GM23248 (cell line): Measurements from ENCODE around the gene PDE3A. TPM values are rescaled to one million over a fixed set of nuclear protein-coding genes. Genes with fewer than 3 reads are reported as not detected.

Source experiments
- DNase-seq: peaks from one replicate; pipeline ENCODE4 v3.0.0-alpha.2; 2015
- H2AFZ ChIP-seq: fragments of 200-600 bp; sonication (generic); 2 replicates; pipeline ENCODE4 v1.6.1; 2016; ENCODE audit warnings: antibody characterized with exemption
- H3F3A ChIP-seq: fragments of 200-600 bp; sonication (generic); 2 replicates; pipeline ENCODE4 v1.6.1; 2016; ENCODE audit warnings: mild to moderate bottlenecking, antibody characterized with exemption, mixed run types; ENCODE audit not compliant: insufficient read depth
- H3K27ac ChIP-seq: fragments of 200-600 bp; sonication (generic); 2 replicates; pipeline ENCODE4 v1.5.1; 2016; ENCODE audit warnings: mild to moderate bottlenecking
- H3K27me3 ChIP-seq: fragments of 200-600 bp; sonication (generic); replicated peaks from 2 replicates; pipeline ENCODE4 v1.6.1; 2016; ENCODE audit warnings: mild to moderate bottlenecking; ENCODE audit not compliant: insufficient read depth
- H3K36me3 ChIP-seq: fragments of 200-600 bp; sonication (generic); 2 replicates; pipeline ENCODE4 v1.6.1; 2016; ENCODE audit warnings: low read depth, mild to moderate bottlenecking
- H3K4me1 ChIP-seq: fragments of 200-600 bp; sonication (generic); 2 replicates; pipeline ENCODE4 v1.6.1; 2016; ENCODE audit warnings: mild to moderate bottlenecking; ENCODE audit not compliant: insufficient read depth
- H3K4me2 ChIP-seq: fragments of 200-600 bp; sonication (generic); one replicate; pipeline ENCODE4 v1.6.1; 2016; ENCODE audit warnings: mild to moderate bottlenecking; ENCODE audit not compliant: unreplicated experiment
- H3K4me3 ChIP-seq: fragments of 200-600 bp; sonication (generic); 2 replicates; pipeline ENCODE4 v1.5.1; 2016; ENCODE audit warnings: mild to moderate bottlenecking
- H3K79me2 ChIP-seq: fragments of 200-600 bp; sonication (generic); 2 replicates; pipeline ENCODE4 v1.6.1; 2016; ENCODE audit warnings: mild to moderate bottlenecking; ENCODE audit not compliant: insufficient read depth
- H3K9ac ChIP-seq: fragments of 200-600 bp; sonication (generic); 2 replicates; pipeline ENCODE4 v1.6.1; 2016; ENCODE audit warnings: mild to moderate bottlenecking
- H3K9me2 ChIP-seq: fragments of 200-600 bp; sonication (generic); 2 replicates; pipeline ENCODE4 v1.6.1; 2016; ENCODE audit warnings: mixed run types, mild to moderate bottlenecking, moderate library complexity; ENCODE audit not compliant: insufficient read depth
- H3K9me3 ChIP-seq: fragments of 200-600 bp; sonication (generic); one replicate; pipeline ENCODE4 v1.6.1; 2017; ENCODE audit warnings: low read depth
- H4K20me1 ChIP-seq: fragments of 200-600 bp; sonication (generic); 2 replicates; pipeline ENCODE4 v1.6.0; 2016; ENCODE audit not compliant: insufficient read depth
- EZH2 ChIP-seq: fragments of 200-600 bp; sonication (generic); IDR thresholded peaks from 2 replicates; pipeline ENCODE4 v1.6.1; 2018; ENCODE audit warnings: antibody characterized with exemption, mild to moderate bottlenecking; ENCODE audit not compliant: insufficient read depth, poor library complexity, severe bottlenecking
- EZH2phosphoT487 ChIP-seq: fragments of 200-600 bp; sonication (generic); IDR thresholded peaks from 2 replicates; pipeline ENCODE4 v1.6.1; 2018; ENCODE audit warnings: antibody characterized with exemption, moderate library complexity, mild to moderate bottlenecking, low read depth; ENCODE audit not compliant: insufficient read depth
- WGBS, 2 experiments: methylation state at CpG; one replicate each; pipeline ENCODE4 v1.1.6; 2015 to 2017; ENCODE audit warnings: low lambda C conversion rate in 2 of 2, low coverage in 1 of 2; ENCODE audit errors: missing lambda C conversion rate in 2 of 2; 5-methylcytosine and 5-hydroxymethylcytosine counted together
- in situ Hi-C: fragments of 300-500 bp; cut with MboI; formaldehyde crosslinking; loops from 2 replicates; pipeline ENCODE4 v1.15.0; 2020
- polyA plus RNA-seq: library from polyadenylated mRNA; unstranded; fragments of >200 nt; fragmentation: Nextera tagmentation; extraction: Ambion mirVana; gene quantifications from 2 replicates; pipeline ENCODE4 v1.2.1, GENCODE V29; 2016
- total RNA-seq: library from RNA; depleted of rRNA; stranded (reverse); fragments of >200 nt; shearing (Covaris generic); gene quantifications from 2 replicates; pipeline ENCODE4 v1.2.3, GENCODE V29; 2014

Gene PDE3A
- total and polyA plus RNA-seq, 2 experiments from 2014 or later = 0.11 to 0.43 TPM

DNA sequence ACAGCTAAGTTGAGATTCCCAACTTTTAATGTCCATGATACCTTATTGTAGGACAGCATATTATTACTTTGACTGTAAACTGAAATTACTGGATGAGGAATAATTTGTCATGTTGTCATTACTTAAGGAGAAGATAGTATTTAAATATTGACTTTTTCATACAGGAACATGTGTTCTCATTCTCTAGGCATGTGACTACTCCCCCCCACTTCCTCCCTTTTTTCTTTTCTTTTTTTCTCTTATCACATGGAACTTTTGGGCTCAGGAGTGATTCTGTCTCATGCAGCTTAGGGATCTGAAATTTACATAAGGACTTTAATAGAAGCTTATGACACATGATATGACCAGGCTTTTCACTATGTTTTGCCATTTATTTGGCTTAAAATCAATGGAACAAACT lies 199.1 kb downstream of the PDE3A start:
- Histone ChIP-seq H3K27me3 (no peaks in the 10 kb centered on the region), H3K4me3 (no peak overlapping the region), H4K20me1 (no peaks in the 10 kb centered on the region), H3K9ac (no peak overlapping the region), H3K4me2 (no peak overlapping the region), H3K9me2 (no peaks in the 10 kb centered on the region), H3K9me3 (no peaks in the 10 kb centered on the region), H3K79me2 (no peaks in the 10 kb centered on the region), H3F3A (no peaks in the 10 kb centered on the region), H3K36me3 (no peaks in the 10 kb centered on the region), H3K4me1 (no peaks in the 10 kb centered on the region), H2AFZ (no peak overlapping the region), H3K27ac (no peak overlapping the region)
- in situ Hi-C loops = no loop called here
- TF ChIP-seq EZH2 (no peak), EZH2phosphoT487 (no peak)
- no peak for DNase-seq

DNA sequence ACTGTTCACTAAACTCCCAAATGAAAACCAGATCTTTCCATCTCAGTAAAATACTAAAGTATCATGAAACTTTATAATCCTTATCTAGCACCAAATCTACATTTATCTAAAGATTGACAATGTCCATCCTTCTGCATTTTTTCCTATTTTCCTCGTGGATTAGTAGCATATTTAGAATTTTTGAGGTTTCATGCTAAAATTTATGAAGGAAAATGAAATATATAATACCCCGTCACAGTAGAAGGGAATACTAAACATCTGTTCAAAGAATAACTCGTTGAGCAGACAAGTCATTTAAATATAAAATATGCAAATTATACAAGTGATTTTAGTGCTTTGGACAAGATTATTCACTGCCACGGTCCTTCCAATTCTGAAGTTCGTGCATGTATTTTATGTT lies 204.1 kb downstream of the PDE3A start:
- no peaks in the 10 kb centered on the region for H3K79me2 ChIP-seq
- H3K4me2 ChIP-seq = no peak overlapping the region
- no peaks in the 10 kb centered on the region for H4K20me1 ChIP-seq
- no peaks in the 10 kb centered on the region for H3K9me2 ChIP-seq
- in situ Hi-C loops = no loop called here
- H3F3A ChIP-seq = no peaks in the 10 kb centered on the region
- H2AFZ ChIP-seq = peak overlapping the region; percentile 13; the same call in 1 of the 2 replicates
- no peaks in the 10 kb centered on the region for H3K27me3 ChIP-seq
- TF ChIP-seq EZH2phosphoT487 (no peak), EZH2 (no peak)
- DNase-seq = no peak
- no peak overlapping the region for H3K27ac ChIP-seq
- H3K36me3 ChIP-seq = no peaks in the 10 kb centered on the region
- H3K9me3 ChIP-seq = no peaks in the 10 kb centered on the region
- H3K4me1 ChIP-seq = no peaks in the 10 kb centered on the region
- WGBS, 2 experiments = 27 to 29% methylated on average over 5 of the region's 5 CpGs
- H3K9ac ChIP-seq = no peak overlapping the region
- no peak overlapping the region for H3K4me3 ChIP-seq

DNA sequence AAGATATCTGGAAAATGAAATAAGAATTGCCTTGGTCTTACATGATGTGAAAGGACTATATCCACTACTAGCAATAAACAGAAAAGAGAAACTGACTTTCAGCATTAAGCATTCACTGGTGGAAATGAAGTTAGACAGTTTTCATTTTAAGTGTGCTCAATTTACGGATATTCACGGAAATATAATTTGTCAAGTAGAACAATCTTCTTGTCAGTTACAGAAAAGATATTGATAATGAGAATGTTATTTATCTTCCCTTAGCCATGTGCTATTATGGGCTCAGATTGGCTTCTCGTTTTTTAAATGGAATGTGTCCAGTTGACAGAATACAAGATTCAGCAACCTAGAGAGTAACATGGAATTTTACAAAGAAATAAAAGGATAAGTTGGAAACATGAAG lies 208.2 kb downstream of the PDE3A start:
- 82 to 87% methylated on average over 3 of the region's 3 CpGs for WGBS, 2 experiments
- no peaks in the 10 kb centered on the region for H3F3A ChIP-seq
- H3K27me3 ChIP-seq = no peaks in the 10 kb centered on the region
- no peak overlapping the region for H3K4me3 ChIP-seq
- no peak overlapping the region for H3K9ac ChIP-seq
- H3K36me3 ChIP-seq = no peaks in the 10 kb centered on the region
- H3K27ac ChIP-seq = no peak overlapping the region
- DNase-seq = no peak
- H3K4me2 ChIP-seq = no peak overlapping the region
- no peaks in the 10 kb centered on the region for H4K20me1 ChIP-seq
- H3K4me1 ChIP-seq = no peaks in the 10 kb centered on the region
- in situ Hi-C loops = no loop called here
- H2AFZ ChIP-seq = no peak overlapping the region
- no peaks in the 10 kb centered on the region for H3K9me2 ChIP-seq
- no peaks in the 10 kb centered on the region for H3K79me2 ChIP-seq
- H3K9me3 ChIP-seq = no peaks in the 10 kb centered on the region
- TF ChIP-seq EZH2 (no peak), EZH2phosphoT487 (no peak)

DNA sequence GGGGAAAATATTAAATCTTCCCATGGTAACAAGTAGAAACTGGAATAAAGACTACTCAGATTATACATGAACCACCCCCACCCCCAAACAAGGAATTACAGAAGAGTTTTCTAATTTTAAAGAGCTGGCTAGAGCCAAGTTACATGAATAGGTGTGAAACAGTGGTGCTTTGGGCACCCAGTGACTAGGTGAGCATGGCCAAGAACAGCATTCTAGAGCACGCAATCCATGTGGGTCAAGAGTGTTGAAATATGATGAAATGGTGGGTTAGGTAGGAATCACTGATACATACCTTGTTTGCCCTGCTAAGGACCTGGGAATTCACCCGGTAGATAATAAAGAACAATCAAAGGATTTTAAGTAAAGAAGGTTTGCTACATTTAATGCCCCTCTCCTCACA lies 208.7 kb downstream of the PDE3A start:
- Histone ChIP-seq H3F3A (no peaks in the 10 kb centered on the region), H3K36me3 (no peaks in the 10 kb centered on the region), H4K20me1 (no peaks in the 10 kb centered on the region), H3K9me2 (no peaks in the 10 kb centered on the region), H3K79me2 (no peaks in the 10 kb centered on the region), H2AFZ (no peak overlapping the region), H3K27me3 (no peaks in the 10 kb centered on the region), H3K4me1 (no peaks in the 10 kb centered on the region), H3K9me3 (no peaks in the 10 kb centered on the region), H3K4me2 (no peak overlapping the region), H3K4me3 (no peak overlapping the region), H3K27ac (no peak overlapping the region), H3K9ac (no peak overlapping the region)
- DNase-seq = no peak
- 79 to 93% methylated on average over 2 of the region's 2 CpGs for WGBS, 2 experiments
- TF ChIP-seq EZH2 = no peak
- no peak for TF ChIP-seq EZH2phosphoT487
- in situ Hi-C loops = no loop called here

DNA sequence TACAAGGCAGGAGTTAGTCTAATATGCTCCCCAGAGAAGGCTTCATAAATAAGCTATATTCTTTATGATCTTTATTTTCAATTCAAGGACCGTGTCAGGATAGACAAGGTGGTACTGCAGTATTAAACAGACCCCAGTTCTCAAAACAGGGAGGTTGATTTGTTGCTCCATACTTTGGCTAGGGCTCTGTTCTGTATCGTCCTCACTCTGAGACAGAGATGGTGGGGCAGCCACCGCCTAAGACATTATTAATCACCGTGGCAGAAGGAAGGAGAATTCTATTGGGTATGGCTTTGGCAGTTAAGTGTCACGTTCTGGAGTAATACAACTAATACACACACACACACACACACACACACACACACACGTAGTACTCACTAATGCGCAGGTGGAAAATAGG lies 209.8 kb downstream of the PDE3A start:
- no peaks in the 10 kb centered on the region for H3K36me3 ChIP-seq
- H3K9me2 ChIP-seq = no peaks in the 10 kb centered on the region
- no peaks in the 10 kb centered on the region for H3K79me2 ChIP-seq
- in situ Hi-C loops = no loop called here
- H3K4me3 ChIP-seq = no peak overlapping the region
- no peak overlapping the region for H2AFZ ChIP-seq
- H3F3A ChIP-seq = no peaks in the 10 kb centered on the region
- H3K27ac ChIP-seq = no peak overlapping the region
- WGBS, 2 experiments = 69 to 70% methylated on average over 7 of the region's 7 CpGs
- H3K4me2 ChIP-seq = no peak overlapping the region
- H3K27me3 ChIP-seq = no peaks in the 10 kb centered on the region
- no peak for DNase-seq
- TF ChIP-seq EZH2 = no peak
- no peak for TF ChIP-seq EZH2phosphoT487
- no peaks in the 10 kb centered on the region for H4K20me1 ChIP-seq
- no peak overlapping the region for H3K9ac ChIP-seq
- no peaks in the 10 kb centered on the region for H3K4me1 ChIP-seq
- H3K9me3 ChIP-seq = no peaks in the 10 kb centered on the region
